Calu3 (cell line): ENCODE data around the gene C12orf60. TPM values are rescaled to one million over a fixed set of nuclear protein-coding genes. Genes with fewer than 3 reads are reported as not detected.

ENCODE experiments used
- BruUV-seq: library from RNA; stranded (reverse); fragments of 400-500 nt; replicated peaks from 2 replicates; lab custom pipeline; 2021; lab: Mats Ljungman, UMichigan
- CTCF ChIA-PET: fragments of 300-600 bp; sonication (Branson Sonifier 250); formaldehyde crosslinking; loops from one replicate; lab custom pipeline; 2022; ENCODE audit warnings: antibody characterized with exemption; lab: Charles Lee
- DNase-seq: peaks from one replicate; pipeline ENCODE4 v3.0.0; 2022
- H3K27ac Mint-ChIP-seq: one replicate; pipeline ENCODE4 v1.8.0; 2022; ENCODE audit warnings: mixed read lengths; ENCODE audit not compliant: unreplicated experiment
- H3K27me3 Mint-ChIP-seq: one replicate; pipeline ENCODE4 v1.8.0; 2022; ENCODE audit warnings: mixed read lengths; ENCODE audit not compliant: unreplicated experiment
- H3K36me3 Mint-ChIP-seq: one replicate; pipeline ENCODE4 v1.8.0; 2022; ENCODE audit warnings: mild to moderate bottlenecking, moderate library complexity, mixed read lengths; ENCODE audit not compliant: insufficient read depth, unreplicated experiment
- H3K4me1 Mint-ChIP-seq: one replicate; pipeline ENCODE4 v1.8.0; 2022; ENCODE audit warnings: mild to moderate bottlenecking, low read depth, mixed read lengths; ENCODE audit not compliant: unreplicated experiment
- H3K4me3 Mint-ChIP-seq: one replicate; pipeline ENCODE4 v1.8.0; 2022; ENCODE audit warnings: mild to moderate bottlenecking, low read depth, moderate library complexity, mixed read lengths; ENCODE audit not compliant: unreplicated experiment
- H3K9me3 Mint-ChIP-seq: one replicate; pipeline ENCODE4 v1.8.0; 2022; ENCODE audit warnings: low read depth, mixed read lengths; ENCODE audit not compliant: unreplicated experiment
- CTCF ChIP-seq: fragments of 200-600 bp; IDR thresholded peaks from one replicate; pipeline ENCODE4 v1.8.0; 2022; ENCODE audit warnings: antibody characterized with exemption; ENCODE audit not compliant: unreplicated experiment
- intact Hi-C: fragments of 100-400 bp; cut with micrococcal nuclease; formaldehyde crosslinking; loops from one replicate; pipeline ENCODE4 v1.10.0; 2022; ENCODE audit not compliant: unreplicated experiment
- total RNA-seq: library from RNA; stranded (reverse); gene quantifications from 2 replicates; pipeline ENCODE4 v1.2.3, GENCODE V29; 2022

The C12orf60 gene
- total RNA-seq, 1 experiment from 2014 or later: 1.2 TPM

- intact Hi-C loops: no loop called here
- Mint-ChIP-seq H3K27ac (no peak overlapping the region), H3K4me1 (peaks cover 3% of the 10 kb centered on the region), H3K9me3 (peaks cover 3% of the 10 kb centered on the region), H3K4me3 (no peak overlapping the region), H3K27me3 (no peaks in the 10 kb centered on the region), H3K36me3 (no peaks in the 10 kb centered on the region)
- no TSS peak for BruUV-seq
- CTCF ChIA-PET: interaction anchor here (1.2 kb wide), 1 partner anchor 167 kb away, joined by 3 read pairs; no protein-coding TSS in a partner anchor
- no peak for DNase-seq
- TF ChIP-seq CTCF: no peak
Measured at GRCh38 chr12:14828892-14829291, 25.4 kb downstream of the C12orf60 start.

GRCh38 chr12:14833336-14833735, 29.9 kb downstream of the C12orf60 start:
- intact Hi-C loops: no loop called here
- H3K27ac Mint-ChIP-seq: no peak overlapping the region
- TF ChIP-seq CTCF: no peak
- peaks cover 6% of the 10 kb centered on the region for H3K4me1 Mint-ChIP-seq
- H3K4me3 Mint-ChIP-seq: no peak overlapping the region
- CTCF ChIA-PET: interaction anchor here (0.6 kb wide), 1 partner anchor 308 kb away, joined by 4 read pairs; no protein-coding TSS in a partner anchor
- no peaks in the 10 kb centered on the region for H3K36me3 Mint-ChIP-seq
- no peak for DNase-seq
- no peaks in the 10 kb centered on the region for H3K27me3 Mint-ChIP-seq
- peaks cover 3% of the 10 kb centered on the region for H3K9me3 Mint-ChIP-seq
- BruUV-seq: no TSS peak

GRCh38 chr12:14833952-14834351, 30.5 kb downstream of the C12orf60 start:
- no TSS peak for BruUV-seq
- Mint-ChIP-seq H3K27me3 (no peaks in the 10 kb centered on the region), H3K36me3 (no peaks in the 10 kb centered on the region), H3K4me3 (no peak overlapping the region), H3K9me3 (peaks cover 3% of the 10 kb centered on the region), H3K27ac (no peak overlapping the region), H3K4me1 (peaks cover 6% of the 10 kb centered on the region)
- intact Hi-C loops: no loop called here
- CTCF ChIA-PET: no interaction called here
- no peak for TF ChIP-seq CTCF
- DNase-seq: no peak

GRCh38 chr12:14834509-14834908, 31.0 kb downstream of the C12orf60 start:
- intact Hi-C loops: no loop called here
- CTCF ChIA-PET: no interaction called here

More at GRCh38 chr12:14834509-14834908, 31.0 kb downstream of the C12orf60 start:
- DNase-seq: no peak
- Mint-ChIP-seq H3K27me3 (no peaks in the 10 kb centered on the region), H3K4me3 (no peak overlapping the region), H3K36me3 (no peaks in the 10 kb centered on the region), H3K9me3 (peaks cover 3% of the 10 kb centered on the region), H3K4me1 (peaks cover 6% of the 10 kb centered on the region), H3K27ac (no peak overlapping the region)
- no TSS peak for BruUV-seq
- no peak for TF ChIP-seq CTCF
